HTERT RPE-1 (cell line): ENCODE data around the gene PTGER1.
"Not testable (repeated sequence)": the region's sequence is repeated elsewhere in the genome, so short reads cannot be mapped to it uniquely, and the experiment has no call there.

Source experiments
- in situ Hi-C: fragments of 300-500 bp; cut with MboI; formaldehyde crosslinking; loops from 4 replicates; pipeline ENCODE4 v1.14.3; 2020; ENCODE audit warnings: low sequenced_read_pairs

Gene PTGER1

GRCh38 chr19:14474827-14475226 lies 327 bp downstream of the PTGER1 start:
- in situ Hi-C loops, result no loop called here

- in situ Hi-C loops, result no loop called here
Measured at GRCh38 chr19:14473978-14474578, 1.1 kb downstream of the PTGER1 start.

GRCh38 chr19:14473073-14473977 lies 1.8 kb downstream of the PTGER1 start:
- in situ Hi-C loops, result no loop called here

- in situ Hi-C loops, result no loop called here
Measured at GRCh38 chr19:14472202-14472938, 2.8 kb downstream of the PTGER1 start.

- in situ Hi-C loops, result no loop called here
Measured at GRCh38 chr19:14471436-14472187, 3.5 kb downstream of the PTGER1 start.

GRCh38 chr19:14470031-14470876 lies 4.9 kb downstream of the PTGER1 start:
- in situ Hi-C loops, result no loop called here

- in situ Hi-C loops, result no loop called here
Measured at GRCh38 chr19:14467816-14468215, 7.3 kb downstream of the PTGER1 start.

GRCh38 chr19:14467391-14467790 lies 7.8 kb downstream of the PTGER1 start:
- in situ Hi-C loops, result no loop called here

- in situ Hi-C loops, result no loop called here
Measured at GRCh38 chr19:14463747-14464146, 11.4 kb downstream of the PTGER1 start.

- in situ Hi-C loops, result not testable (repeated sequence)
Measured at GRCh38 chr19:14462401-14462800, 12.8 kb downstream of the PTGER1 start.

GRCh38 chr19:14460935-14461334 lies 14.2 kb downstream of the PTGER1 start:
- in situ Hi-C loops, result no loop called here

- in situ Hi-C loops, result no loop called here
Measured at GRCh38 chr19:14459703-14460102, 15.5 kb downstream of the PTGER1 start.

- in situ Hi-C loops, result not testable (repeated sequence)
Measured at GRCh38 chr19:14452303-14452702, 22.9 kb downstream of the PTGER1 start.

GRCh38 chr19:14450876-14451275 lies 24.3 kb downstream of the PTGER1 start:
- in situ Hi-C loops, result no loop called here

GRCh38 chr19:14450168-14450874 lies 24.8 kb downstream of the PTGER1 start:
- in situ Hi-C loops, result no loop called here

GRCh38 chr19:14449321-14449720 lies 25.8 kb downstream of the PTGER1 start:
- in situ Hi-C loops, result no loop called here

- in situ Hi-C loops, result no loop called here
Measured at GRCh38 chr19:14446336-14447036, 28.7 kb downstream of the PTGER1 start.

GRCh38 chr19:14443632-14444216 lies 31.4 kb downstream of the PTGER1 start:
- in situ Hi-C loops, result no loop called here
